HL-60/S4 (cell line): ENCODE measurements around the gene CERS6.
"Not testable (repeated sequence)": the region's sequence is repeated elsewhere in the genome, so short reads cannot be mapped to it uniquely, and the experiment has no call there.

Experiments
- in situ Hi-C: fragments of 300-500 bp; cut with MboI; formaldehyde crosslinking; loops from 2 replicates; pipeline ENCODE4 v1.14.3; 2022; ENCODE audit warnings: low sequenced_read_pairs

Gene CERS6

DNA sequence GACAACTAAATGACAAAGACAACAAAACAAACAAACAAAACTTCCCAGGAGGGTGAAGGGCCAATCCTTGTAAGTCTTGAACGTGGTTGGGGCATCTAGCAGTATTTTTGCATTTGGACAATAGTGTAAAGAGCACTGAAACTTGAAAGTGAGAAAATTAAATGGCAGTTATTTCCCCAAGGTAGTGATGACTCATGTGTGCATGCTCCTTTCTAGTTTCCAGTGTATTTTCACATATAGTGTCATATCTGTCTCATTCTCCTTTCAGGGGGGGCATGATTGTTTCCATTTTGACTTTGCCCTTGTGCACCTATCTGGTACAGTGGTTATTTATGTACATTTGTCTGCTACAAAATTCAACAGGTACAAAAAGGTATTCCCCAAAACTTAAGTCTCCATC is 39.5 kb downstream of the CERS6 start:
- in situ Hi-C loops: no loop called here

DNA sequence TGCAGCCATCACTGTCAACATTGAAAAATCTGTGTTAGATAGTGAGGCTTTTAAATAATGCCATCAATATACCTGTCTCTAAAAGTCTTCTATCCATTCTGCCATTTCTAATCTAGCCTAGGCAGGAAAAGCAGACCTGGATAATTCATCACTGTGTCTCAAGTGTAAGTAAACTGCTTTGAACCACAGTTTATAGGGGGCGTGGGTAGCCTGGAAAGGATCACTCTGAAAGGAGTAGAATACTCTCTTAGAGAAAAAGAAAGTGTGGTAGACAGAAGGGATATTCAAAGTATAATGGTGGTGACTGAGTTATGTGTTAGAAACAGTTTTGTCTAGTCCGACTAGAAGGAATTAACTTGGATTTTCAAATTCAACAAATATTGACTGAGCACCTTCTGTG is 40.8 kb downstream of the CERS6 start:
- in situ Hi-C loops: no loop called here

GRCh38 chr2:168499500-168499899 is 43.4 kb downstream of the CERS6 start:
- in situ Hi-C loops: no loop called here

DNA sequence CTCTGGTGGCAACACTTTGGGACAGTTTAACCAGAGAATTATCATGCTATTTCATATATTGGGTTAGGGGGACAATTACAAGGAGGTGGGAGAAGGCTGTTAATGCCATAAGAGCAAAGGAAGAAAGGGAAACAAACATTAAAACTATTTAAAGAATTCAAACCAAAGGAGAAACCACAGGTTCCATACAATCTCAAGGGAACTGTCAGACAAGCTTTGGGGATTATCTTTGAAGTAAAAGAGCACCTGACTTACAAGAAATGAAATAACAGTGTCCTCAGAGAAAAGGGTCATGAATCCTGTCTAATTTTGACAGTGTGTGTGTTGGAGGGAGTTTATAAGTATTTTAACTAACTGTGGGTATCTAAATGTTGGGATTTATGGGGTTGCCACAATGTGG is 44.4 kb downstream of the CERS6 start:
- in situ Hi-C loops: no loop called here

DNA sequence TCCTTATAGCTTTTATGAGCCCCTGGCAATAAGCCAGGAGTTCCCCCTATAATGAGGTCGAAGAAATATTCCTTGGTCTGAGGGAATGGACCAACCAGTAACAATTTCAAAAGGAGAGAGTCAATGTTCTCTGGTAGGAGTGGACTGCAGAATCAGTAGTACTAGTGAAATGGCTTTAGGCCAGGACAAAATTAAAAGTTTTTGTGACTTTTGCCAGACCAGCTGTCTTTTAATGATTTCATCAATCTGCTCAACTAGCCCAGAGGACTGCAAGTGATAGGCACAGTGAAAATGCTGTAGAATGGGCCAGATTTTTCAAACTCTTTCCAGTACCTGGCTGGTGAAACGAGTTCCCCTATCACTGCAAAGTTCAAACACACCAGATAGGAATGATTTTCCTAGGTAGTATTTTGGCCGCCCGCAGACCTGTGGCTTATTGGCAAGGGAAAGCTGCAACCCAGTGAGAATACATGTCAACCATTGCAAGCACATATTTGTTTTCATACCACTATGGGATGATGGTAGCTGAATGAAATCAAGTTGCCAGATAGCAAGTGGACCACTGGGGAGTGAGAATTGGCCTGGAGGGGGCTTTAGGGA is 45.5 kb downstream of the CERS6 start:
- in situ Hi-C loops: no loop called here

DNA sequence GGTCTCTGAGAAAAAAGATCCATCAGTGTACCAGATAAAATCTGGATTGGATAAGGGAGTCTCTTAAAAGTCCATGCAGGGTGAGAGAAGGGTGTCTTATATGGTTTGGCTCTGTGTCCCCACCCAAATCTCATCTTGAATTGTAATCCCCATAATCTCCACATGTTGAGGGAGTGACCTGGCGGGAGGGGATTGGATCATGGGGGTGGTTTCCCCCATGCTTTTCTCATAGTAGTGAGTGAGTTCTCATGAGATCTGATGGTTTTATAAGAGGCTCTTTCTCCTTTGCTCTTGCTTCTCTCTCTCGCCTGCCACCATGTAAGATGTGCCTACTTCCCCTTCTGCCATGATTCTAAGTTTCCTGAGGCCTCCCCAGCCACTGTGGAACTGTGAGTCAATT is 46.8 kb downstream of the CERS6 start:
- in situ Hi-C loops: not testable (repeated sequence)

DNA sequence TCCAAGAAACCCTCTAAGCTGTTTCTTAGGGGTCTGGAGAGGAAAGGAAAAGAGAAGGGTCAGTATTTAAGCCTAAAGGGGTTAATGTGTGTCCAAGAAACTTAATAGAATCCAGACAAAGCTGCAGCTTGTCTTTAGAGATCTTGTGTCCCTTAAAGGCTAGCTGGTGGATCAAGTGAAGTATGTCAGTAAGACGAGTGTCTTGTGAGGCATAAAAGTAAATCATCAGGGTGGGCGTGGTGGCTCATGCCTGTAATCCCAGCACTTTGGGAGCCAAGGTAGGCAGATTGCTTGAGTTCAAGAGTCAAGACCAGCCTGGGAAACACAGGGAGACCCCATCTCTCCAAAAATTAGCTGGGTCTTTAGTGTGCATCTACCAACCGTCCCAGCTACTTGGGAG is 47.8 kb downstream of the CERS6 start:
- in situ Hi-C loops: no loop called here

GRCh38 chr2:168504323-168504722 is 48.3 kb downstream of the CERS6 start:
- in situ Hi-C loops: no loop called here

GRCh38 chr2:168510125-168510756 is 54.2 kb downstream of the CERS6 start:
- in situ Hi-C loops: no loop called here

DNA sequence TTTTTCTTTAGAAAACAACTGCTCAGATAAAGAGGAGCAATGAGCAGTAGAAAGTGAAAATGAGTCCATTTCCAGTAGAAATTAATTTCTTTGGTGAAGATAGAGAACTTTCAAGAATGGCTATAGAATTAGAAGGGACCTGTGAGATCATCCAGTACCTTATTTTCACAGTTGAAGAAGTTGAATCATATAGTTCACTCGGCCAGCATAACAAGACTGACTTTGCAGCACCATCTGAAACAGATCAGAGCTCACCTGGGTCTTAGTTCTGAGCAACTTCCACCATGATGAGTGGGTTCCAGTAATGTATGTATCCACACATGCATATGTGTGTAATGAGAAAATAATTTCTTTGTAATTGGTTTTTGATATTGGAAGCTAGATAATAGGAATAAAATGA is 58.6 kb downstream of the CERS6 start:
- in situ Hi-C loops: no loop called here

- in situ Hi-C loops: no loop called here
Observed at GRCh38 chr2:168515502-168515901, 59.4 kb downstream of the CERS6 start.

- in situ Hi-C loops: no loop called here
Observed at GRCh38 chr2:168517816-168518215, 61.7 kb downstream of the CERS6 start.

- in situ Hi-C loops: no loop called here
Observed at GRCh38 chr2:168518555-168519066, 62.5 kb downstream of the CERS6 start.

DNA sequence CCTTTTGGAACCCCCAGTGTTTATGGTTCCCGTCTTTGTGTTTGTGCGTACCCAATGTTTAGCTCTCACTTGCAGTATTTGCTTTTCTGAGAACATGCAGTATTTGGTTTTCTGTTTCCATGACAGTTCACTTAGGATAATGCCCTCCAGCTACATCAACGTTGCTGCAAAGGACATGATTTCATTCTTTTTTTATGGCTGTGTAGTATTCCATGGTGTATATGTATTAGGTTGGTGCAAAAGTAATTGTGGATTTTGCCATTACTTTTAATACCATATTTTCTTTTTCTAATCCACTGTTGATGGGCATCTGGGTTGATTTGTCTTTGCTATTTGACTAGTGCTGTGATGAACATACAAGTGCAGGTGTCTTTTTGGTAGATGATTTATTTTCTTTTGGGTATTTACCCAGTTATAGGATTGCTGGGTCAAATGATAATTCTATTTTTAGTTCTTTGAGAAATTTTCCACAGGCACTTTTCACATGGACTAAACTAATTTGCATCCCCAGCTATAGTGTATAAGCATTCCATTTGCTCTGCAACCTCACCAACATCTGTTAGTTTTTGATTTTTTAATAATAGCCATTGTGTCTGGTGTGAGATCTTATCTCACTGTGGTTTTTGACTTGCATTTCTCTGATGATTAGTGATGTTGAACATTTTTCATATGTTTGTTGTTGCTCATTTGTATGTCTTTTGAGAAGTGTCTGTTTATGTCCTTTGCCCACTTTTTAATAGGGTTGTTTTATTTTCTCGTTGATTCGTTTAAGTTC is 63.6 kb downstream of the CERS6 start:
- in situ Hi-C loops: no loop called here

DNA sequence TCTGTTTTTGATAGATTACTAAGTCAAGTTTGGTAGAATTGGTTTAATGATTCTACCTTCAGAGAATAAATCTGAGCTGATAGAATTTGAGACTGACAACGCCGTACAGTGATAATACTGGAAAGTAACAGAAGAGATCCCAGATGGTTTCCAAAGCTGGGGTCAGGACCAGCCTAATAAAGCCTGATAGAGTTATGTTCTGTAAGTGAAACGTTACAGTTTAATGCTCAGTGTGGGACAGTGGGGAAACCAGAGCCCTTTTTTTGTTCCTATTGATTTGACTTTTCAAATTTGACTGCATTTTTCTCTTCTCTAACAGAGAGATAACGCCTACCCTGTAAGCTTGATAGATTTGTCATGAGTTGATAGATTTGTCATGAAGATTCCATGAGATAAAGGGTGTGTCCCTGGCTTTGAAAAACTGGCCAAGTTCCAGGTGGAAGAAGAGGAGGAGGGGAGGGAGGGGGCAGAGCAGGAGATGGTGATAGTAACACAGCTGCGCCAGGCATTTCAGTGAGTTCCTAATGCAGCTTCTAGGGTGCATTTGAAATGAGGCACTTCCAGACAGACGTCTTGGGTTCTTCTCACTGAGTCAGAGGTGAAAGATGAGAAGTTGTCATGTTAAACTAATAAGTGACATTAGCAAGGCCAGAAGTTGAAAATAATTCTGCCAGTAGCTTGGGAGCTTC is 65.1 kb downstream of the CERS6 start:
- in situ Hi-C loops: no loop called here

- in situ Hi-C loops: no loop called here
Observed at GRCh38 chr2:168522446-168522845, 66.4 kb downstream of the CERS6 start.

DNA sequence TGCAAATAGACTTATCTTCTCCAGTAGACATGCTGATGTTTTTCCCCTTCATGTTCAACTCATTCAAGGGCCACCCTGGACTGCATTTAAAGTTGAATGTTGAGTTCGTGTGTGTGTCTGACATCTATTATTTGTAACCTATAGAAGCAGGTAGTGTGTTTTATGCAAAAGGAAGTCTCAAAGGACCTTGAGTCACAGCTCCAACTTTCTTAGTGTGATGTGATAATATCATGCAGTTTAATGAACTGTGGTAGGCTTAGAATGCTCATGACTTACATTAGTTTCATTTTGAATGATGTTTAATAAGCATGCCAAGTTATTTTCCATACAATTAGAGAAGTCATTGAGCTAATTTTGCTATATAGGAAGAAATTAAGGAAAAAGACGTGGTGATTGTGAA is 67.9 kb downstream of the CERS6 start:
- in situ Hi-C loops: no loop called here

DNA sequence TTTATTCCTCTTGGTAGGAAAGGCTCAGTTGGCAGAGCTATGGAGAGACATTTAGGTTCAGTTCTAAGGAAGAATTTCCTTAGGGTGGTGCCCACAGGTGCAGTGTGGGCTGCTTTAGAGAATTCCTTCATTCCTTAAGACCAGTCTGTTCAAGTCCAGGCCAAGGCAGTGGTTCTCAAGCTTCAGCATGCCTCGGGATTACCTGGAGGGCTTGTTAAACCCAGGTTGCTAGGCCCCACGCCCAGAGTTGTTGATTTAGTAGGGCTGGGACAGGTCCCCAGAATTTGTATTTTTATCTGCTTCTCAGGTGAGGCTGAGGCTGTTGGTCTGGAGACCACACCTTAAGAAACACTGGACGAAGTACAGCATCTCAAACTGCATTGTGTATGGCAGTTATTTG is 68.9 kb downstream of the CERS6 start:
- in situ Hi-C loops: no loop called here

DNA sequence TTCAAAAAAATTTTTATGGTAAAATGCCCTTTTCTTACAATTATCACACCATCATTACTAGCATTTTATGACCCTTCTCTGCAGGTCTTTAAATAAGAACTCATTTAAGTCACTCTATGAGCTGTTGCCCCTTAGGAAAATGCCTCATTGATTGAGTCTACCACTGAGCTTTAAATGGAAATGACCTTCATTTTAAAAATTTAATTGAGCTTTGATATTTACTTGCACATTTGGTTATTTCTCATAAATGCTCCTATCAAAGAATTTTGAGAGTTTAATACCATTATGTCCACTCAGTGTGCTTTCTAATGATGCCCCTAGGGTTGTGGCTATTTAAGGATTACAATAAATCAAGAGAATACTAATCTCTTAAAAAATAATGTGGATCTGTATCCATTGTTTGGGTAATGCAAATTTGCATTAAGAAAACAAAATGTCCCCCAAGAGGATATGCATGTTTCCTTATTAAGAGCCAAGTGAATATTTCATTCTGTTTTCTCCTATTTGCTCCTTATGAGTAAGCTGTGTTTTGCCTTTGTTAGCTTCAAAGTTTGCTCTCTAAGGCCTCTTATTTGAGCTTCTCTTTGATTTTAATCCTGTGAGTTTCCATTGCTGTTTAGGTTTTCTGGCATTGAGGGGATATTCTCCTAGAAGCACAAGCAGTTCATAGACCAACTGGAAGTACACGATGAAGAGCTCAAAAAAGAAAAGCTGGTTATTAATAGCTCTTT is 69.8 kb downstream of the CERS6 start:
- in situ Hi-C loops: no loop called here

DNA sequence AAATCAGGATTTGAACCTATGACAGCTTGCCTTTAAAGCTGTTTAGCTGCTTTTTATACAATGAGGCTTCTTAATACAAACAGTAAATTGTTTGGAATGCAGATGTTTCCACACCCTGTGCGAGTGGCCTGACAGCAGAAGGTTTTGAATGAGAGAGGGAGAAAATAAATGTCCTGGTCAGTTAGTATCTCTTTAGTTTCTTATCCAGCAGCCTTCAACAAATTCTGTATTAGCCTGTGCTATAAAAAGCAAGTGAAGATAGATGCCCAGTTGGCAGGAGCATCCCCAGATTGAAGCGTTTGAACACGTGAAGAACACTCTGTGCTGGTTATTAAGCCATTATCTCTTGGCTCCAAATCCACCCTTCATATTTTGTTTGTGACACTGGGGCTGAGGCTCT is 70.6 kb downstream of the CERS6 start:
- in situ Hi-C loops: no loop called here

GRCh38 chr2:168528016-168528415 is 71.9 kb downstream of the CERS6 start:
- in situ Hi-C loops: no loop called here
